ENCODE data around the gene CCDC106.
A peak's percentile ranks its signal among the peaks of the same experiment; 100 is the strongest.

DNA sequence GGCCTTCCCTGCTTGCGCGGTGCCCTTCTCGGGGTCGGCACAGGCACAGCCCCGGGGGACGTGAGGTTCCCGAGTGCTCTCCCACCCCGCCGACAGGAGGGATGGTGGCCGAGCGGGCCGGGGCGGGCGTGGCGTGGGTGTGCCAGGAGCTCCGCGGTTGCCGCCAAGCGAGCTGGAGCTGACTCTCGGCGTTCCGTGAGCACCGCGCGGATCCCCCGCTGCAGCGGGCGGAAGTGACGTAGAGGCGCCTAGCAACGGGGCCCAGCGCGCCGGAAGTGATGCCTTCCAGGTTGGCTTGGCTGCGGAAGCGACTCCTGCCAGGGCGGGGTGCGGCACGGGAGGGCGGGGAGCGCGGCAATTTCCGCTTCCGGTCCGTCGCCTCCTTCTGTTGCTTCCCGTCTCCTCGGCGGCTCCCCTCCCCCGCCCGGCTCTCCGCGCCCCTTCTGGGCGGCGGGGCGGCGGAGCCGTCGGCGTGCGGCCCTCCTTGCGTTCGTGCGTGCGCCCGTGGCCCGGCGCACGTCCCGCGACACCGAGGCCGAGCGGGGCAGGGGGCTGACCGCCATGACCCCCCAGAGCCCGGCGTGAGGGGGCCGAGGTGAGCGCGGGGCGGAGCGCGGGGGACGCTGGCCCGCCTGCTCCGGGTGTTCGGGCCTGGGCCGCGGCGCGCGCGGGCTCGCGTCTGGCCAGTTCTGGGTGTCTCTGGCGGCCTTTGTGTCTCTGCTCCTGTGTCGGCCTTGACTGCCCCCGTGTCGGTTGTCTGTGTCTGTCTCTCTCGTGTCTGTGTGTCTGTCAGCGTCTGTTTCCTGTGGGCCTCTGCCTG is 27.0 kb downstream of the CCDC106 start, which contains the start of gene EPN1:
- TF ChIP-seq POLR2A (IDR thresholded peaks at IDR 0.05; ENCODE audit: low read depth, low read length) (peak; percentile 80), TAF1 (IDR thresholded peaks at IDR 0.05; ENCODE audit: low read depth, low read length) (0 out of 2 replicates have a peak, but pooled peaks have one; percentile 18), SPI1 (IDR thresholded peaks at IDR 0.05; ENCODE audit: low read depth, low read length) (peak; percentile 54), POLR2AphosphoS5 (IDR thresholded peaks at IDR 0.05; ENCODE audit: low read depth, low read length) (peak; percentile 86), PAX5 (IDR thresholded peaks at IDR 0.05; ENCODE audit: insufficient read depth, low read length, severe bottlenecking) (peak; percentile 0), POU2F2 (IDR thresholded peaks at IDR 0.05; ENCODE audit: low read depth, low read length) (peak; percentile 84; the same call in 1 of the 2 replicates)

All from GM12891 (cell line).